ENCODE data around the gene KIF17. TPM values are rescaled to one million over a fixed set of nuclear protein-coding genes. Genes with fewer than 3 reads are reported as not detected.
"Not testable (repeated sequence)": the region's sequence is repeated elsewhere in the genome, so short reads cannot be mapped to it uniquely, and the experiment has no call there.

KIF17 gene
- total RNA-seq, 1 donor from 2014 or later, result 2.5 TPM

DNA sequence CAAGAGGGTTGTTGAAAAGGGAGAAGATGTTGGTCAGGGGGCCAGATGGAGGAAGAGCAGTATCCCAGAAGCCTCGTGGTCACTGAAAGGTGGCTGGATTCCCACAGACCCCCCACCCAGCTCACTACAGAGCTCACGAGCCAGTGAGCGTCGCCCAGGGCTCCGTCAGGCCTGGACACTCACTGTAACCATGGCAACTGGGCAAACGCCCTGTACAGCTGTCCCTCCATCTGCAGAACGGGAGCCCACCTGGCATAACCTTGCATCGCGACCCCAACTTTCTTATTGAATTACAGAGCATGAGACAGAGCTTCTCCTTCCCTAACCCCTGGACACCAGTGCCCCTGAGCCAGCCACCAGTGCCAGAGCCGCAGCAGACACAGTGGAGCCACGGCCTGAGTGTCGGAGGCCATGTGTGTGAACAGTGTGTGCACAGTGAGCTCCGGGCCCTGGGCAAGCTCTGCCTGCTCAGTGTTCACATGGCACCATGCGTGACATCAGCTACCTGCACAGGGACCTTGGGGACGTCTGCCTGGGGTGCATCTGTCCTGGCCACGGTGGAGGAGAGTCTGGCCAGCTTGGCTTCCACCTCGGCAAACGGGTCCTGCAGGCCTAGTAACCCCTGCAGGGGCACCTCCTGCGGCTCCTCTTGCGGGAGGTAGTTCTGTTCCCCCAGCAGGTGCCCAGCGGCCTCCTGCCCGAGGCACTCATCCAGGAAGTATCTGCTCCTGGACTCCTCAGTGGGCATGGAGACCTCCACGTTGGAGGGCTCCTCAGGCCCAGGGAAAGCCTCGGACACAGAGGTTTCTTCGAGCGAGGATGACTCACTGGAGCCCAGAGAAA, 30.7 kb downstream of the KIF17 start:
- DNase-seq, result no peak

DNA sequence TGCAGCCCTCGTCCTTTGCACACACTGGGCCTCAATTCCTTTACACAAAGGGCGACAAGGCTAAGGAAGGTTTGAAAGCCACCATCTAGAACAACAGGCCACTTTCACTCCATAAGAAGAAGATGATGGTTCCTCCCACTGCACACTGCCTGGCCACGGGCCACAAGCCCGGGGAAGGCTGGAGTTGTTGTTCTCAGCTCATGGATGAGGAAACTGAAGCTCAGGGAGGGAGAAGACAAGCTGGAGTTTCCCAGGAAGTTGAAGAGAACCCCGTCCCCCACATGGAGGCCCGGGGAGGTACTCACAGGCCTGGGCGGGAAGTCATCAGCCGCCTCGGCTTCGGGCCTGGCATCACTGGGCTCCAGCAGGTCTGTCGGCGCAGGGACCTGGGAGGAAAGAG, 32.1 kb downstream of the KIF17 start:
- DNase-seq, result no peak

DNA sequence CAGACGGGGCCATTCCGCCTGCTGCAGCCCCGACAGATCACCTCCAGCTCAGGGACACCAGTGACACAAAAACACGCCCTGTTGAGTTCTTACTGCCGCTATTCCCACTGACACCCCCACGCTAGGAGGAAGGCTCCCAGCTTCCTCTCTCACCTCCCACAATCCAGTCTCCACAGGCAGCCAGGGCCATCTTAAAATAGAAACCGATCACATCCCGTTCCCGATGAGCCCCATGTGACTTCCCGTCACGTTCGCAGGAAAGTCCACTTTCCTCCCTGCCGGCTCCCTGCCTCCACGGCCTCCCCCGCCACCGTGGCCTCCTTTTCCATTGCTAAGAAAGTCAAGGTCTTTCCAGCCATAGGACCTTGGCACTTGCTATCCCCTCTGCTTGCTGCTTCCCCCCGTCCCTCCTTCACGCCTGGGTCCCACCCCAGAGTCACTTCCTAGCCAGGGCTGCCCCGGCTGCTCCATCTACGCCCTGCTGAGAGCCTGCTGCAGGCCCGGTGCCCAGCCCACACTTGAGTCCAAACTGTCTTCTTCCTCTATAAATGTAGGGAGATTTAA, 32.6 kb downstream of the KIF17 start:
- peak; percentile 9 for DNase-seq

DNA sequence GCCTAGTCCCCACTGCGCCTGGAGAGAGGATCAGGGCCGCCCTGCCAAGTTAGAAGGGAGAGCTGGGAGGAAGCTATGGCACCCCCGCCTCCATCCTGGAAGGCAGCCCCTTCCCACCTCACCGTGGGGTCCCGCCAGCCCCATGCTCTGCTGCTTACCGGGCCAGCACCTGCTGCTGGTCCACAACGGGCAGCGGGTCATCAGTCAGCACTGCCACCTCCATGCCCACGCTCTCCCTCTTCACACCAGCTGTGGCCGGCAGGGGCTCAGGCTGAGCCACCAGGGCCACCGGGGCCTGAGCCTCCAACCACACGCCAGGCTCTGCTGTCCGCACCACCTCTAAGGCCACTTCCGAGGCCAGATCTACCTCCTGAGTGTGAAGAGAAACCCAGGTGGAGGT, 33.2 kb downstream of the KIF17 start:
- no peak for DNase-seq

DNA sequence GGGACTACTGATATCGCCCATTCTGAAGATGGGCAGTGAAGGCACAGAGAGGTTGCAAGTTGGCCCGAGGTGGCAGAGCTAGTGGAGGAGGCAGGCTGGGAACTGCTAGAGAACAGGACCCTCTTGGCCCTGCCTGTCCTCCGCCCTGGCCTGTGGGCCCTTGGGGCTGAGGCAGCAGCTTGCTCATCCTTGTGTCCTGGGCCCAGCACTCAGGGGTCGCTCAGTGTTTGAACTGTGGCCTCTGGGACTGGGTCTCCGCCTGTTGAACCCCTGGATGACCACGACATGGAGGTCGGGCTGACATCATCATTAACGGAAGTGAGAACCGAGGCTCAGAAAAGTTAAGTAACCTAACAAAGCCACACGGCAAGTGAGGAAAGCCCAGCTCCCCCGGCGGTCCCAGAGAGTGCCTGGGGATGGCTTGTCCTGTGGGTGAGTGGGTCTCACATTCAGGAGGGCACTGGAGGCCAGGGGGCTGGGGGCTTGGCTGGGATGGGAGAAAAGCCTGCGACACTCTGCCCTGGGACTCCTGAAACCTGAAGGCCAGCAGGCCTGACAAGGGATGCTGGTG, 33.7 kb downstream of the KIF17 start:
- no peak for DNase-seq

DNA sequence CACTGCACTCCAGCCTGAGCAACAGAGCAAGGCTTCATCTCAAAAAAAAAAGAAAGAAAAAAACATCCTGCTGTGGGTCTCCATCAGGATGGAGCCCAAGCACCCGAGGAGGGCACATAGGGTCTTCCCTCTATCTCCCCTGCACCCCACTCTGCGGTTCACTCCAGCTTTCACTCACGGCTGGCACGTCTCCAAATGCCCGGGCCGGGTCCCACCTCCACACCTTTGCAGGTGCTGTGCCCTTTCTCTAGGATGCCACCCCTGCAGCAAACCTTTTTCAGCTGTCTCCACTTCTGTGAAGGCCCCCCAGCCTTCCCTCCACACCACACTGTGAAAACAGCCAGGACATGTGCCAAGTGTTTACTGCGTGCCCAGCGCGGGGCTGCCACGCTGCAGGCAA, 34.2 kb downstream of the KIF17 start:
- no peak for DNase-seq

DNA sequence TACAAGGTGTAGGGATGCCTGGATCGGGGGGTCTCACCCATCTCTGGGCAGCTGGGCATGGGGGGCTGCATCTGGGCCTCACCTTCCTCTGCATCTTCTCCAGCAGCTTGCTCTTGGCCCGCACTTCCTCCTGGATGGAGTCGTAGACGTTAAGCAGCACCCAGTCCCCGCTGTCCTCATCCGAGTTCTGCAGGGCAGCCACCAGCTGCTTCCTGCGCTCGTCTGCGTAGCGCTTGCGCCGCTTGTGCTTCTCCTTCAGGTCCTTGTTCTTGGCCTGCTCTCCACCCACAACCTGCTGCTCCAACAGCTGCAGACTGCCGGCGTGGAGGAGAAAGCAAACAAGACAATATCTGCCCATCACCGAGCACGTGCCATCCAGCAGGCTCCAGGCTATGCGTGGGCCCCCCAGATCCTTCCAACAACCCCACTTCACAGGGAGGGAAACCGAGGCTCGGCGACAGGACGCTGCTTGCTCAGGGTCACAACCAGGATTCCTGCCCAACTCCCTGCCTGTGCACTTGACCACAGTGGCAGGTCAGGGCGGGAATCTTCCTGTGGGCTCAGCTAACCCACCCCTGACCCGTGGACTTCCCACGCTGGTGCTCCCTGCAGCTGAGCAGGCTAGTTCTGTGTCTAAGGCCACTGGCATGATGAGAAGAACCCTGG, 35.1 kb downstream of the KIF17 start:
- no peak for DNase-seq

DNA sequence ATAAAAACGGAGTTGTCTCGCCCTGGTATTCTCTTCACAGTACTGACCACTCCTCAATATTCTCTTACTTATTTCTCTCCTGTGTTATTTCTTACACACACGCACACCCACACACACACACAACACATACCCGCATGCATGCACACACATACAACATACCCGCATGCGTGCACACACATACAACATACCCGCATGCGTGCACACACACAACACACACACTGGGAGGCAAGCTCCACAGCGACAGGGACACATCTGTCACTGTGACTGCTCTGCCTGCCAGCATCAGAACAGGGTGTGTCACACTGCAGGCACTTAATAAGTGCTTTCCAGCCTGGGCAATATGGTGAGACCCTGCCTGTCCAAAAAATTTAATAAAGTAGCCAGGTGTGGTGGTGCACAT, 35.8 kb downstream of the KIF17 start:
- DNase-seq, result no peak

DNA sequence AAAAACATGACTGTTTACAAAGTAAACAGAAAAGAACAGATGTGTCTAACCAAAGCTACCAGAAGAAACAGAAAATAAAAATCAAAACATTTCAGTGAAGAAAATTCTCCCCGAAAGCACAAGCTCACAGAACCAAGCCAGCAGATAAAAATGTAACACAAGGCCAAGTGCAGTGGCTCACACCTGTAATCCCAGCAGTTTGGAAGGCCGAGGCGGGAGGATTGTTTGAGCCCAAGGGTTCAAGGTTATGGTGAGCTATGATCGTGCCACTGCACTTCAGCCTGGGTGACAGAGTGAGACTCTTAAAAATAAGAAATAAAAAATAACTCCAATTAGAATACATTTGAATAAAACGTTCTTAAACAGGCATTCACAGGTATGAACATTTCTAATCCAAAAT, 37.5 kb downstream of the KIF17 start:
- no peak for DNase-seq

DNA sequence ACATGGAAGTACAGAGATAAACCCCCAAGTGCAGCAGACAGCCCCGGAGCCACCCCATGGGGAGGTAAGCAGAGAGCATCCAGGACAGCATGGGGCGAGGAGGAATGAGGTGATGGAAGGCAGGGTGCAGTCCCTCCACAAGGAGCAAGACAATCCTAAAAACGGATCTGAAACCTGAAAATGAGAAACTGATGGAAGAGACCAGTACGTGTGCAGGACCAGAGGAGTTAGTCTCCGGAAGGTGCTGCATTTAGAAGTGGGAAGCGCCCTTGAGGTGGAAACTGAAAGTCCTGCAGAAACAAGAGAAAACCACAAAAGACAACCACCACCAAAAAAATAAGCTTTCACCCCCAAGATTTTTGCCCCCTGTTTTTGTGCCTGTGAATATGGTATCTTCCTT, 39.2 kb downstream of the KIF17 start:
- DNase-seq, result no peak

DNA sequence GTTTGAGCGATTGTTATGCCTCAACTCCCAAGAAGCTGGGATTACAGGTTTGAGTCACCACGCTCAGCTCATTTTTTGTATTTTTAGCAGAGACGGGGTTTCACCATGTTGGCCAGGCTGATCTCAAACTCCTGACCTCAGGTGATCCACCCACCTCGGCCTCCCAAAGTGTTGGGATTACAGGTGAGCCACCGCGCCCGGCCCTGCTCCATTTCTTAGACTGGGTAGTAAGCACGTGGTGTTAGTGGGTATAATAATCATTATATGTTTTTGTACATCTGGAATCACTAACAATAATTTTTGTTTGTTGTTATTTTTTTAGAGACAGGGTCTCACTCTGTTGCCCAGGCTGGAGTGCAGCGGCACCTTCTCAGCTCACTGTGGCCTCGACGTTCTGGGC, 44.2 kb downstream of the KIF17 start:
- not testable (repeated sequence) for DNase-seq

DNA sequence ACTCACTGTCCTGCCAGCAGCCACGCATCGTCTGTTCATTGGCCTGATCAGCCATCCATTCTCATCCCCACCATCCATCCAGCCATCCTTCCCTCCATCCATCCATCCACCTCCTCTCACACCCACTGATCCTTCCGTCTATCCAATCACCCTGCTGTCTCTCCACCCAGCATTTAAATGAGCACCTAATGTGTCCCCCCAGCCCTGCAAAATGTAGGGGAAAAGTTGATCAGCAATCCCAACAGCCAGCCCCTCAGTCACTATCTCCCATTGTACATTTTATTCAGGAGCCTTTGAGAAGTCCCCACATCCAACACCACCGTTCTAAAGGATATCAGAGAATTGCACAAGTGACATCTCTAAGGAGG, 45.6 kb downstream of the KIF17 start:
- no peak for DNase-seq

DNA sequence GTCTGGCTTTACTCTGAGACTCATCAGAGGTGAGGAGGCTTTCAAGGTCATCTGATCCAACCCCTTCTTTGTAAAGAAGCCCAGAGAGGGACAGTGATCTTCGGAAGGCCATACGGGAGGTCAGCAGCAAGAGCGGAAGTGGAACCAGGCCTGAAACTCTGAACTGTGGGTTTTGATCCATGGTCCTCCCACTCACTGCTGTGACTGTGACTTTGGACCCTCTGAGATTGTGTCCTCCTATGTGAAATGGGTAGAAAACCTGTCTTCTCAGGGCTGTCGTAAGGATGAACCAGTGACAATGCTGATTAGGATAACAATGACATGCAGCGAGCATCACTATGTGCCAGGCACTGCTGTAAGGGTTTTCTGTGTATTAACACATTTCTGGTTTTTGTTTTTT, 46.9 kb downstream of the KIF17 start:
- no peak for DNase-seq

DNA sequence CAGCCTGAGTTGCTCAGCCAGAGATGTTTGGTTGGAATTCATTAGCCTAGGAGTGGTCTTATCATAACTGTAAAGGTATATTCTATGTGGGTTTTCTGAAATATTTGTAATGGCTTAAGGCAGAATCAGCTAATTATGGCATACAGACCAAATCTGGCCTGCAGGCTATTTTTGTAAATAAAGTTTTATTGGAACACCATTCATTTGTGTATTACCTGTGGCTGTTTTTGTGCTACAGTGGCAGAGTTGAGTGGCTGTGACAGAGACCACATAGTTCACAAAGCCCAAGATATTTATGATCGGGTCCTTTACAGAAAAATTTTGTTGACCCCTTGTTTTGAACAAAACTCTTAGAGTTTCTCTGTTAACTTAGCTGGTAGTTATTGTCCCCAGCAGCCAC, 49.2 kb downstream of the KIF17 start:
- no peak for DNase-seq

DNA sequence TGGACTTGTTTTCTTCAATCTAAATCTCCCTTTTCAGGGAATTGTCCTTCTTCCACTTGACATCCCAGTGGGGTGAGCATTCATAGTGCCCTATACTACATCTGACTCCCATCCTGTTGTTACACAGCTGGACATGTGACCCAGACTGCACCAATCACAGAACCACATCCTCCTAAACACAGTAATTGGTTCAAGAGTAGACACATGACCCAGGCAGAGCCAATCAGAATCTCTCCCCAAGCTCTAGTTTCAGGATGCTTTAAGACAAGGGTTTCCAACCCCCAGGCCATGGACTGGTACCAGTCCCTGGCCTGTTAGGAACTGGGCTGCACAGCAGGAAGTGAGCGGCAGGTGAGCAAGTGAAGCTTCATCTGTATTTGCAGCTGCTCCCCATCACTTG, 51.0 kb downstream of the KIF17 start:
- DNase-seq, result no peak

DNA sequence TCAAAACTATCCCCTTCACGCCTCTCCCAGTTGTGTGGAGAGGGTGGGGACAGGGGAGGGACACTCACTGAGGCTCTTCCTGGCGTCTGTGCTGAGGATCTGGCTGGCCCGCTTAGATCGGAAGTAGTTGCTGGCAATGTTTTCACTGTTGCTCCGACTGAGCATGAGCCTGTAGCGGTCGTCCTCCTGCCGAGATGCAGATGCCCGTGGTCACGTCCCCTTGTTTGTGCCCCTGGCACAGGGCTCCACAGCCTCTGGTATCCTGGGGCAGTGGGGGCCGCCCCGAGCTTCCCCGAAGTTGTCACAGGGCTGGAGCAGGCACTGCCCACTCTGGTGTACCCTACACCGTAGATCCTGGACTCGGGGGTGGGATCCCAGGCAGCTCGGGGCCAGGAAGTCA, 51.7 kb downstream of the KIF17 start:
- no peak for DNase-seq

DNA sequence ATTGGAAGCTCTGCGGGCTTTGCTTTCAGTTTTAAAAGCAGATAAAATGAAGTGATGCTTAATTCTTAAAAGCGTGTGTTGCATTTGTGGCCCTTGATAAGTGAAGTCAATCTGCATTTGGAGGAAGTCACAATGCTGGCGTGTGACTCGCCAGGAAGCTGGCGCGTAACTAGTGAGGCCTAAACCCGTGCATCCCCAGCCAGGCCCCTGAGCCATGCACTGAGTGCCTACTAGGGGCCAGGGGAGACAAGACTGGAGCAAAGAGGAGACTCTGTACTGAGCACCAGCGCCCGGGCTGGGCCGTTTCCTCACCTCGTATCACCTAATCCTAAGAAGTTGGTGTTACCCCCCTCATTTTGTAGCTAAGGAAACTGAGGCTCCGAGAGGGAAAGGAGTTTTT, 52.1 kb downstream of the KIF17 start:
- DNase-seq, result no peak

DNA sequence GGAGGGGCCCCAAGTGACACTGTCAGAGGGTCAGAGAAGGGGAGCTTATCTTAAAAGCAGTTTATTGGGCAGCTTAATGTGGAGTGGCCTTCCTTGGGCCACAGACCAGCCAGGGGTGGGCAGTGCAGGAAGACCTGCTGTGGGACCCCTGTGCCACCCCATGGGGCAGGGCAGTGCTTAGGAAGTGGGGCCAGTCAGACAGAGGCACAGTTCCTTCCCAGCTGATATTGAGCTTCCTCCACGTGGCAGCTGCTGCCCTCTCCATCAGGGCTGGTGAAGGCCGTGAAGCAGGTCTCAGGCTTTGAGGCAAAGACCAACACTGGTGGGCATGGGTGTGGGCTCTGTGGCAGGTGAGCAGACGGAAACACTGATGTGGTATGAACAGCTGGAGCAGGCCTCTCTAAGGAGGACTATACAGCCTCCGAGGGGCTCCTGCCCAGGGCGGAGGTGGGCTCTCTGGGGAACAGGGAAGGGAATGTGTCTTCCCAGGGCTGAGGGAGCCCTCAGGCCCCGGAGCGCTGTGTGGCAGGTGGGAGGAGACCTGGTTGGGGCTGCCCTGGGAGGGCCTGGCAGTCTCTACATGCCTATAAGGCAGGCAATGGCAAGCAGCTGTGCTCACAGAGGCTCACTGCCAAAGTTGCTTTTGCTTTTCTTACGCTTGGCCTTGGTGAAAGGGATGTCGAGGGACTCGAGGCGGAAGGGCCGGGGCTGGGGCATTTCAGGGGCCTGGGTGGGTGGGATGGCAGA, 53.7 kb downstream of the KIF17 start:
- DNase-seq, result no peak

DNA sequence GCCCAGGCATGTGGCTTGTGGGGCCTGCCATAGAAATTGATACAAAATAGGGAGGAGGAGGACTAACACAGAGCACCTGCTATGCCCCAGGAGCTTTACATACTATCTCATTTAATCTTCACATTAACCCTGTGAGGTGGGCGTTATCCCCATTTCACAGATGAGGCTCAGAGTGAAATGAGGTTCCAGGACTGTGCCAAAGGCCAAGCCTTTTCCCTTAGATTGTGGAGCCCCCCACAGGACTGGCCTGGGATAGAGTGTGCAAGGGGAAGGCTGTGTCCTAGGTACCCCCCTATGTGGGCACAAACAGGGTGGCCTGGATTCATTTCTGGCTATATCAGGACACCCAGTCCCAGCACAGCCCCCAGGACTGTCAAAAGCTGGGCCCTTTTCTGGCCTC, 54.4 kb downstream of the KIF17 start:
- DNase-seq, result no peak

DNA sequence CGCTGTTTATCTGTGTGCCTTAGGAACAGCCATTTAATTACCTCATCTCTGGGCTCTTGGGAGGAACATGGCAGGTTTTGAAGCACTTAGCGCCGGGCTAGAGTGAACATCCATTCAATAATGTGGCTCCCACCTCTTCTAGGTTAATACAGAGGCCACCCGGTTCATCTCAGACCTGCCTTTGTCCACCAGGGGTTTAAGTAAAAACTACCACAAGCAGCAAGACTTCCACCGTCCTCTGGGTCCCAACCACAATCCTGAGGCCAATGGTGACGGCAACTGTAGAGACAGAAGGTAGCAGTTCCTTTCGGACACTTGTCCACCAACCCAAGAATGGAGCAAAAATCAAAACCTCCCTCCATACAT, 55.7 kb downstream of the KIF17 start:
- no peak for DNase-seq

DNA sequence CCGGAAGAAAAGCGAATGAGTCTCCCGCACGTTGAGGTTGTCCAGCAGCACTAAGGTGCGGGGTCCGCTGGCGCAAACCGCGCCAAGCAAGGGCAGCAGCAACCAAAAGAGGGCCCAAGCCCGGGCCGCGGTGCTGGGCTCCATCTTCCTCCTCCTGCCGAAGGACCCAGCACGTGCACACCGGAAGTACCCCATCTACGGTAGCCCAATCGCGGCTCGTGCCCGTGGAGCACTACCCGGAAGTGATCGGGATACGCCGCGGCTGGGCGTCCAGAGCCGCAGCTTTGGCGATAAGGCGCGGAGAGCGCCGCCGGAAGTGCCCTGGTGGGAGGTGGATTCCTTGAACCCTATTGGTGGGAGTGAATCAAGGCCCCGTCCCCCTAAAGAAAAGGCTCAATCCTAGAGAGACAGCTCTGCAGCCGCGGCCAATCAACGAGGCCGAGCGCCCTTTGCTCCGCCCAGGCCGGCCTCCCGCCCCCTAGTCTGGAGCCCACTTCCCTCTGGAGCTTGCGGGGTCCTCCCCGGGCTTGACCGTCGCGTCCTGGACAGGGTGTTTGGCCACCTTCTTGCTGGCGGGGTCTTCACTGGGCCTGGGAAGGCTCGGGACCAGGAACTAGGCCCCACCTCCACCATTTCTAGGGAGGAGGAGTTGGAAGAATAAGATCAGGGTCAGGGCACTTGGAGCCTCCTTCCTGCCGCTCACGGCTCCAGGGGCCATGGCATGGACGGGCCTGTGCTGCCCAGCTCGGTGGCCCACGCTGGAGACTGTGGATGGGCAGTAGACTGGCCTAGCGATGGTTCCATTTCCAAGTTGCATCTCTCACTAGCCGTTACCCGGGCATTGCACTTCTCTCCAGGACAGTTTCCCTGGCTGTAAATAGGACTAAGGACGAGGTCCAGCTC, 56.3 kb downstream of the KIF17 start, which contains the start of gene DDOST:
Gene DDOST, minus strand, starts transcription at position 163 of the 903 bp plus-strand sequence. Its CDS starts 19 bp downstream, at position 144.
- DNase-seq, result peak; percentile 98

DNA sequence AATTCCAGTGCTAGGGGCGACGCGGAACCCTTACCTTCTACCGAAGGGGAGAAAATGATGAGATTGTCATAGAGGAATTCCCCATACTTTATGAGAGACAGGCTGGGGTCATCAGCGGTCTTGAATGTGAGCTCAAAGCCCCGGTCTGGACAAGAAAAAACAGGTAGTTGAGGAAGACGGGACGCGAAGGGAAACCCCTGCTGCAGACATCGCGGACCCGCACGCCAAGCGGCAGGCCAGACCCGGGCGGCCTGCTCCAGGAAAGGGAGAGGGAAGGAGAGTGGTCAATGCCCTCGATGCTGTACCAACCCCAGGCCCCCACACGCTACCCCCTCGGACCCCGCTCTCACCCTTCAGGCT, 57.0 kb downstream of the KIF17 start:
- no peak for DNase-seq

All from skin of body (tissue), 2 donors.